ENCODE data around the gene KRT74.

GRCh38 chr12:52517888-52518287 is 55.8 kb downstream of the KRT74 start:
- TF ChIP-seq CTCF (IDR thresholded peaks at IDR 0.05) (no peak), EP300 (IDR thresholded peaks at IDR 0.05) (no peak)
